ENCODE data around the gene RNF43.

Gene RNF43

DNA sequence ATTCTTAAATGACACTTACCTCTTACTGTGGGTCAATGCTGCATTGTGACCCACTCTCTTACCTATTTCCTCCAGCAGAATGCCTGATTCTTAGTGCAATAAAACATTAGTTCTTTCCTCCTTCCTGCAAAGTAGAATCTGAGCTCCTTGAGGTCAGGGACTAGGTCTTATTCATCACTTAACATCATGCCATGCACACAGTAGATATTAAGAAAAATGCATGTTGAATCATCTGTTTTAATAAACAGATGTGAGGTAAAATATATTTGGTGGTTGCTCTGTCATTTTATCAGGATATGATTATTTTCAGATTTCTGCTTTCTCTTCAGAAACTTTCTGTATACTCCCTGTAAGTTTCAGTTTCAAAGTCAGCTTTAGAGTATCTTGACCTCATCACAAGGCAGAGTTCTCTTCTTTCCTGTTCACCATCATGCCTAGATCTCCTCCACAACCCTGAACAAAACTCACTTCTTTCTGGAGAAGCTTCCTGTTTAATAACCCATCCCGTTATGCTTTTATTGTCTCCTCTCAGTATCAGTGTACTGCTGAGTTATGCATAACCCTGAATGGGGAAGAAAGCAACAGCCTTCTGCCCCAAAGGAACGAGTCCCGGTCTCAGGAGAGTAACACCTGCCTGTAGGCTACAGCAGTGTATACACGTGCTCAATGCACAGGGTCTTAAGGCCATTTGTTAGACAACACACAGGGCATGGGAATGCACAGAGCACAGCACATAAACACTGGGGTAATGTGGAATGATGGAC lies 35.0 kb downstream of the RNF43 start:
- Histone ChIP-seq H3K4me1 (ENCODE audit: control insufficient read depth, insufficient read depth, low read length) (peaks cover under 1% of the 10 kb centered on the region; the same call in 1 of the 2 replicates), H3K4me3 (ENCODE audit: low read length) (no peak overlapping the region), H3K36me3 (ENCODE audit: control insufficient read depth, insufficient read depth, low read length) (no peaks in the 10 kb centered on the region), H3K27ac (ENCODE audit: low read length) (no peak overlapping the region), H3K27me3 (ENCODE audit: control insufficient read depth, insufficient read depth, low read length) (no peaks in the 10 kb centered on the region), H3K9me3 (ENCODE audit: control insufficient read depth, insufficient read depth, low read length) (no peaks in the 10 kb centered on the region)
- WGBS (ENCODE audit: insufficient coverage, insufficient read length): no CpG with 5 or more reads among the region's 4 CpGs
- DNase-seq (ENCODE audit: low read depth, low spot score): no peak

DNA sequence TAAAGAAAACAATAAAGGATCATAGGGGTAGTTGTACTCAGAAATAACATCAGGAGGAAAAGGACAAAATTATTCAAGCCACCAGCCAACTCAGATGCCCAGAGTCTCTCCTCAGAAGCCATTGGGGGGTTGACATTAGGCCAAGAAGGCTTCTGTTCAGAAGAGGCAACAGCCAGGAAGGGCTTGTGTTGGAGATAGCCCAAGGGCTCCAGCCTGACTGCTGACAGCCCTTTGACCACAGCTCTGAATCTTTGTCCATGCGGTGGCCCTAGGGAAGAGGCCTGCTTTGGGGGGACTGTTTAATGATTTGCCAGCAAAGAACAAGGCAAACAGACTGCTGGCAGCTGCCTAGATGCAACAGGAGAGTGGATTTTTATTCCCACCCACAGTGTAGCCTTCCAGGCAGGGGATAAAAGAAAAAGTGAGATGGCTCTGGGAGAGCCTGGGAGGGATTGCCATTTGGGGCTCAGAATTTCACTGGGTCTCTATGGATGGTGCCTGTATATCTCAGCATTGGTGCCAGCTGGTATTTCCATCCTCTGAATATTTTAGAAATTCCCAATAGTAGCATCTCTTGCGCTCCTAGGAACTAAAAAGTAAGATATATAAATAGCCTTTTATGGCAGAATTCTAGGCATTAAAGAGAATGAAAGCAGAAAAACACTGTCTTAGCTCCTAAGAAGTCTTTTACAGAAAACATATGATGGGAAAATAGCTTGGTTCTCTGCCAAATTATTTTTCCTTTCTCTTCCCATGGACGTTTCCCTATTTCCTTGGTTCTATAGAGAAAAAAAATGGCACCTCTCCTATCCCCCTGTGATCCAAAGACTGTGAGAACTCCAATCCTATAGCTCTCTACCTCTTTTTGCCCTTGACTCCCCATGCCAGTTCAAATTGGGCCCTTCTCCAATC lies 36.0 kb downstream of the RNF43 start:
- DNase-seq (ENCODE audit: low read depth, low spot score): no peak
- no peak overlapping the region for H3K4me3 ChIP-seq (ENCODE audit: low read length)
- no peaks in the 10 kb centered on the region for H3K9me3 ChIP-seq (ENCODE audit: control insufficient read depth, insufficient read depth, low read length)
- no peaks in the 10 kb centered on the region for H3K36me3 ChIP-seq (ENCODE audit: control insufficient read depth, insufficient read depth, low read length)
- no peak overlapping the region for H3K27ac ChIP-seq (ENCODE audit: low read length)
- H3K4me1 ChIP-seq (ENCODE audit: control insufficient read depth, insufficient read depth, low read length): peaks cover 5% of the 10 kb centered on the region
- H3K27me3 ChIP-seq (ENCODE audit: control insufficient read depth, insufficient read depth, low read length): no peaks in the 10 kb centered on the region
- WGBS (ENCODE audit: insufficient coverage, insufficient read length): no CpG with 5 or more reads among the region's 3 CpGs

DNA sequence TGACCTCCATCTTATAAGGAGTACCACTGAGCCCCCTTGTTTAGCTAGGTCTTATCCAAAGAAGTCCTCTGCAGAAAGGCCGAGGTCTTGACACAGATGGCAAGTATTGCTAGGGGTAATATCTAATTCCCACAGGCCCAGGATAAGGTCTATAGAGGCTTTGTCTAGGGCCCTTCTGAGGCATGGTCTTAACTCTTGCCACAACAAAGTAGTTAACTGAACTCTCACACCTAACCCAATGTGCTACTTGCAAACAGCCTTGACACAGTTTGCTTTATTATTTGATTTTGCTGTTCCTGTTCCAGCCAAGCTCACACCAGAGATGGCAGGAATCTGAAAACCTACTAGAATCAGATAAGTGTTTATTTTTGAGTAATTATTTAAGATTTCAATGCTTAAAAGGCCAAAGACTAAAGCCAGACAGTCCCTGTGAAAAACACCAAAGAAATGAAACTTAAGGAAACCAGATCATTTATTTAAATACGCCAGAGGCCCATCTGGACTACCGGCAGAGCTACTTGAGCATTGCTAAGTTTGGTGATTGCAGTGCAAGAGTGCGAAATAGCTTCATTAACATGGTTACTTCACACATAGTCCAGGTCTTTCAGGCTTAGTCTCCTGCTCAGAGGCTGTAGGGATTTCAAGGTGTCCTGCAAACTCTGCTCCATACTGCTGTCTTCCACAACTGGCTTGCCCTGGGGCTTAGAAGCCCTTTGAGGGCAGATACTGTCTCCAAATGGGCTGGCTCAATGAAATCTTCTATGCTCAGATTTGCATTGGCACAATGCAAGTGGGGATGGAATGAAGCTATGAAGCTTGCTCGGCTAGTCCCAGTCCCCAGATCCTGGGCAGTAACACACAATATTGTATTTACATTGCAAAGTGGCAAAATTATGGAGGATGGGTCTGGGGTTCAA lies 36.9 kb downstream of the RNF43 start:
- H3K27ac ChIP-seq (ENCODE audit: low read length): no peak overlapping the region
- WGBS (ENCODE audit: insufficient coverage, insufficient read length): no CpG with 5 or more reads among the region's 5 CpGs
- no peak overlapping the region for H3K4me3 ChIP-seq (ENCODE audit: low read length)
- H3K36me3 ChIP-seq (ENCODE audit: control insufficient read depth, insufficient read depth, low read length): no peaks in the 10 kb centered on the region
- H3K4me1 ChIP-seq (ENCODE audit: control insufficient read depth, insufficient read depth, low read length): peaks cover 5% of the 10 kb centered on the region
- no peak for DNase-seq (ENCODE audit: low read depth, low spot score)
- no peaks in the 10 kb centered on the region for H3K27me3 ChIP-seq (ENCODE audit: control insufficient read depth, insufficient read depth, low read length)
- no peaks in the 10 kb centered on the region for H3K9me3 ChIP-seq (ENCODE audit: control insufficient read depth, insufficient read depth, low read length)

DNA sequence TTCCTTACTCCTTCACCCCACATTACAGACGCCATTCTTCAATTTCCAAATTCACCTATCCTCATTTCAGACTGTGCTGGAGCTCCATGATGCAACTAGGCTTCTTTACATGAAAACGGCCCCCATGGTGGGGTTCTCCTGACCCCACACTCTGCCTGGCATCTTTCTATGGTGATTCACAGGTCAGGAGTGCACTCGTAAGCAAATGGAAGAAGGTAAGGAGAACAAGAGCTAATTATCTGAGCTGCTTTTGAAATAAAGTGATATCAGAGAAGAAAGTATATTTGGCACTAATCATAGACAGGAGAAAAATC lies 37.9 kb downstream of the RNF43 start:
- Histone ChIP-seq H3K4me1 (ENCODE audit: control insufficient read depth, insufficient read depth, low read length) (peaks cover 5% of the 10 kb centered on the region), H3K4me3 (ENCODE audit: low read length) (no peak overlapping the region), H3K27me3 (ENCODE audit: control insufficient read depth, insufficient read depth, low read length) (no peaks in the 10 kb centered on the region), H3K9me3 (ENCODE audit: control insufficient read depth, insufficient read depth, low read length) (no peaks in the 10 kb centered on the region), H3K36me3 (ENCODE audit: control insufficient read depth, insufficient read depth, low read length) (no peaks in the 10 kb centered on the region), H3K27ac (ENCODE audit: low read length) (no peak overlapping the region)
- no CpG with 5 or more reads among the region's 3 CpGs for WGBS (ENCODE audit: insufficient coverage, insufficient read length)
- DNase-seq (ENCODE audit: low read depth, low spot score): no peak

DNA sequence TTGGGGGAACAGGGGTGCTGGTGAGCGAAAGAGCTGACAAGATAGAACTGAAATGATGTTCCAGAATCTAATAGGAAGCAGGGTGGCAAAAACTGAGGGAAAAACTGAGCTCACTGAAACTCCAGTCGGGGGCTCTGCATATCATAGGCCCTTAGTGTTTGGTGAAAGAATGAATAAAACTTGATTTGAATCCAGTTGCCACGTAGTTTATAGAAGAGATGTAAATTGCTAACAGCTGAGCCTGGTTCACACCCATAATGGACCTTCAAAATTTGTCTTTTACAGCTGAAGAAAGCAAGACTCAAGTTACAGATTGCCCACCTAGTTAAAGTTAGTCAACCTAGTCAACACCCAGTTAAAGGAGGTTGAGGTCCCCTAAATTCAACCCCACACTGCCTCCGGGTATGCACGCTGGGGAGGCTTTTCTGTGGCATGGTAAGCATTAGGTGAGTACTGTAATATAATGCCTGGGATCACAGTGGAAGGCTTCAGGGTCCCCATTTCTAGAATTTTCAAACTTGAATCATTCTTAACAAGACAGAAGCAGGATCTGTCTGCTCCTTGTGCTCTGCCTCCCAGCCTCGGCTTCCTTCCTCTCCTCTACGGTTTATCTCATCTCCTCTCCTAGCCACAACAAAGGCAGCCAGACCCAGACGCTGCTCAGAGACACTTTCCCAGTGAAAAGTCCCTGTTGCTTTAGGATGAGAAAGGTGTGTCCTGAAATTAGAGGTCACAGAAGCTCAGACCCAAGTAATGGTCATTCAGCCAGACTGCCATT lies 38.4 kb downstream of the RNF43 start:
- H3K4me1 ChIP-seq (ENCODE audit: control insufficient read depth, insufficient read depth, low read length): peaks cover 5% of the 10 kb centered on the region
- no peaks in the 10 kb centered on the region for H3K27me3 ChIP-seq (ENCODE audit: control insufficient read depth, insufficient read depth, low read length)
- no peak for DNase-seq (ENCODE audit: low read depth, low spot score)
- H3K9me3 ChIP-seq (ENCODE audit: control insufficient read depth, insufficient read depth, low read length): no peaks in the 10 kb centered on the region
- H3K4me3 ChIP-seq (ENCODE audit: low read length): no peak overlapping the region
- H3K36me3 ChIP-seq (ENCODE audit: control insufficient read depth, insufficient read depth, low read length): no peaks in the 10 kb centered on the region
- WGBS (ENCODE audit: insufficient coverage, insufficient read length): no CpG with 5 or more reads among the region's 8 CpGs
- H3K27ac ChIP-seq (ENCODE audit: low read length): no peak overlapping the region

DNA sequence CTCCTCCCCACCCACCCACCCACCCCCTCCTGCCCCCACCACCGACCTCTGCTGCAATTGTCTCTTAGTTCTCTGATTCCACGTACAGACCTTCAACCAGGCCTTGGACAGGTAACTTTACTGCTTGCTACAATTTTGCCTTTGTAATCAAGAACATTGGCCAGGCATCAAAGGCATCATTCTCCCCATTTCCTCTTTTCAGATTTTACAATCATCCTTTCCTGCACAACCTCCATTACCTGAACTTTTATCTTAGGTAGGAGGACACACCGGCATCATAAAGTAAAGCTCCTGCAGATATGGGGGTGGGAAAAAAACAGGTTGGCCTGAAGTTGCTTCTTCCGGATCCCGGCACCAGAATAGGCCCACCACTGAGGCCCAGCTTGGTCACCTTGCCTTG lies 39.7 kb downstream of the RNF43 start:
- Histone ChIP-seq H3K9me3 (ENCODE audit: control insufficient read depth, insufficient read depth, low read length) (no peaks in the 10 kb centered on the region), H3K27me3 (ENCODE audit: control insufficient read depth, insufficient read depth, low read length) (no peaks in the 10 kb centered on the region), H3K4me1 (ENCODE audit: control insufficient read depth, insufficient read depth, low read length) (peaks cover 5% of the 10 kb centered on the region), H3K27ac (ENCODE audit: low read length) (no peak overlapping the region), H3K4me3 (ENCODE audit: low read length) (no peak overlapping the region), H3K36me3 (ENCODE audit: control insufficient read depth, insufficient read depth, low read length) (no peaks in the 10 kb centered on the region)
- DNase-seq (ENCODE audit: low read depth, low spot score): no peak
- no CpG with 5 or more reads among the region's 5 CpGs for WGBS (ENCODE audit: insufficient coverage, insufficient read length)

DNA sequence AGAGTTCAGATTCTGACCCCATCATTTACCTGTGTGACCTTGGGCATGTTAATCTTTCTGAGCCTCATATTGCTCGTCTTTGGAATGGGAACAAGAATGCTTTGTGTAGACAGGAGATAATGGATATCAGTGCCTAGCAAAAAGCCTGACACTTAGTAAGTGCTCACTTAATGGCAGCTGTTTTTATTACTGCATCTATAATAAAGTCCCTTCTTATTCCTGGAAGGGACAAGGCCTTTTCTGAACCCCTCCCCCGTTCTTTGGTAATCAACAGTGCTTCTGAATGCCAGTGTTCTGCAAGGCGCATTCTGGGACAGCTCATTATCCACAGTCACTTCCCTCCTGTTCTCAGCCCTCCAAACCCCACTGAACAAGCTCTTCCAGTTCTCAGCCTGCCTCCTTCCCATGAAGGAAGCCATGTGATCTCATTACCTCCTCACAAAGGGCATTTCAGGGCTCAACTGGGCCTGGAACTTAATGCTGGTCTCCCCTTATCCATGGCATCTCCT lies 40.2 kb downstream of the RNF43 start:
- Histone ChIP-seq H3K4me3 (ENCODE audit: low read length) (no peak overlapping the region), H3K27ac (ENCODE audit: low read length) (no peak overlapping the region), H3K9me3 (ENCODE audit: control insufficient read depth, insufficient read depth, low read length) (no peaks in the 10 kb centered on the region), H3K4me1 (ENCODE audit: control insufficient read depth, insufficient read depth, low read length) (peaks cover 5% of the 10 kb centered on the region), H3K36me3 (ENCODE audit: control insufficient read depth, insufficient read depth, low read length) (no peaks in the 10 kb centered on the region), H3K27me3 (ENCODE audit: control insufficient read depth, insufficient read depth, low read length) (no peaks in the 10 kb centered on the region)
- DNase-seq (ENCODE audit: low read depth, low spot score): no peak
- WGBS (ENCODE audit: insufficient coverage, insufficient read length): no CpG with 5 or more reads among the region's 3 CpGs

DNA sequence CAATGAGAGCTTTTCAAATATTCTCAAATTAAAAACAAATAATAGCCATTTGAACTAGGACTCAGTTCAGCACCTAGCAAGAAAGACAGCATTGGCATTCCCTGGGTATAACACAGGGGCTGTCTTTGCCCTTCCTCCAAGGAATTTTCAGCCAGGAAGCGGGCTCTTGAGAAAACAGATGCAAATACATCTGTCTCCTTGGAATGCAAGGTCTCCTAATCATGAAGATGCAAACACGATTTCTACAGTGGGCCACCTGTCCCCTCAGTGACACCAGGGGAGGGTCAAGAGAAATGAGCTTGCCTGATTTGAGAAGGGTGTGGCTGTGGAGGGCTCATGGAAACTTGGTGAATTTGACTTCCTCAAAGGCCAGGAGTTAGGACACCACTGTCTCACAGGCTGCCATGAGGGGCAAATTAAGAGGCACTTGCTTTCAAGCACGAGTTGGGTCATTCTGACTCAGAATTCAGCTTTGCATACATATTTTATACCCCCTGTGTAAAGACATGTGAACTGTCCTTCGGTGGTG lies 40.8 kb downstream of the RNF43 start:
- Histone ChIP-seq H3K27me3 (ENCODE audit: control insufficient read depth, insufficient read depth, low read length) (no peaks in the 10 kb centered on the region), H3K9me3 (ENCODE audit: control insufficient read depth, insufficient read depth, low read length) (no peaks in the 10 kb centered on the region), H3K4me3 (ENCODE audit: low read length) (no peak overlapping the region), H3K27ac (ENCODE audit: low read length) (no peak overlapping the region), H3K36me3 (ENCODE audit: control insufficient read depth, insufficient read depth, low read length) (no peaks in the 10 kb centered on the region), H3K4me1 (ENCODE audit: control insufficient read depth, insufficient read depth, low read length) (peaks cover 5% of the 10 kb centered on the region)
- WGBS (ENCODE audit: insufficient coverage, insufficient read length): no CpG with 5 or more reads among the region's 4 CpGs
- no peak for DNase-seq (ENCODE audit: low read depth, low spot score)

DNA sequence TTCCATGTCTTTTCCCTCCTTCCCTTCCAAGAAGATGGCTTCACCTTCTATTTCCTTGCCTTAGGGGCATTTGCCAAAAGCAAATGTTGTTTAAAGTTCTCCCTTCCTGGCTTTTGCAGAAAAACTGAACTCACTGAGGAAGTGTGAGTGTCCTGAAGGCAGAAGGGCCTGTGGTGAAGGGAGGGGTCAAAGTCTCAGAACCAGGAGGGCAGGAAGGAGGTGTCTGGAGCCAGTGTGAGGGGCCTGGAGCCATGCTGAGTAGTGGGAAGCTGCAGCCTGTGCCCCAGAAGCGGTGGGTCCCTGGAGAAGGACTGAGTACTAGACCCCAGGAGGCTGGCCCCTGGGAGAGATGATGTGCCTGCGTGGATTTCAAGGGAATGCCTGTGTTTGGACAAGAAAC lies 41.5 kb downstream of the RNF43 start:
- H3K36me3 ChIP-seq (ENCODE audit: control insufficient read depth, insufficient read depth, low read length): no peaks in the 10 kb centered on the region
- H3K27ac ChIP-seq (ENCODE audit: low read length): no peak overlapping the region
- H3K9me3 ChIP-seq (ENCODE audit: control insufficient read depth, insufficient read depth, low read length): no peaks in the 10 kb centered on the region
- no peak overlapping the region for H3K4me3 ChIP-seq (ENCODE audit: low read length)
- WGBS (ENCODE audit: insufficient coverage, insufficient read length): no CpG with 5 or more reads among the region's 2 CpGs
- peaks cover 5% of the 10 kb centered on the region for H3K4me1 ChIP-seq (ENCODE audit: control insufficient read depth, insufficient read depth, low read length)
- DNase-seq (ENCODE audit: low read depth, low spot score): no peak
- no peaks in the 10 kb centered on the region for H3K27me3 ChIP-seq (ENCODE audit: control insufficient read depth, insufficient read depth, low read length)

Data from iPS DF 6.9 (cell line).